Measurements from ENCODE around the gene CROCC2. TPM values are rescaled to one million over a fixed set of nuclear protein-coding genes. Genes with fewer than 3 reads are reported as not detected.

CROCC2 gene
- total RNA-seq, 2 donors from 2014 or later: not detected

DNA sequence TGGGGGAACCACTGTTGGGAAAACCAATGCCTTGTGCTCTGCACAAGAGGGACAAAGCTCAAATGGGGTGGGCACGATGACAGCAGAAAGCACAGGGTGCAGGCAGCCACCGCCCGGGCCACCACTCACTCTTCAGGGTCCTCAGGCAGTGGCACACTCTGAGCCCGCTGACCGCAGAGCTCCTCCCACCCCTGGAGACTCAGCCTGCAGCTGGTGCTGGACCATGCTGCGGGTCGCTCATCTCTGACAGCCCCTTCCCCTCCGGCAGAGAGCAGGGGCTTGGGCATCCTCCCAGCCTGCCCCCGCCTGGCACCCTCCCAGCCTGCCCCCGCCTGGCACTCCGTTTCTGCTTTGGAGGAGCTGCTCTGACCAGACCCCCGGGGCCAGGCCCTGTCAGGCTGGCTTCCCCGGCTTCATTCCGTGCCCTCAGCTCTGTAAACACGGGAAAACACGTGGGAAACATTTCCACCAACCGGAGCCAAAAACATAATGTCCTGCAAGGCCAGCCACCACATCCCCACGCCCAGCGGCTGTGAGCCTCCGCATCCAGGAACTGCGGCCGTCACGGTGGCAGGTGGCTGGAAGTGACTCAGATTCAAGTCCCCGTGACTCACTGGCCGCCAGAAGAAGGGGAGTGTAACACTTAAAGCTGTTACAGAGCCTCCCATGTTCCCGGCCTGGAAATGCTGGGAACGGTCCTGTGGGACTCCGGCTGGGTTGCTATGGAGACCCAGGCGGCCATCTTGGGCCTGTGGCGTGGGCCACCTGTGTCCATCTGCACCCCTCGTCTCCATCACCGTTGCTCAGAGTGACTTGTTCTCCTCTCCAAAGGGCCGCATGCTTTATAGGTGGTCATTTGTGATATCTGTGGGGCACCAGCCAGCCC, 85.5 kb downstream of the CROCC2 start:
- Mint-ChIP-seq H3K36me3 (no peaks in the 10 kb centered on the region), H3K4me1 (ENCODE audit: low read depth in 2 of 2) (no peaks in the 10 kb centered on the region), H3K4me3 (no peak overlapping the region), H3K9me3 (no peaks in the 10 kb centered on the region), H3K27me3 (no peaks in the 10 kb centered on the region), H3K27ac (no peak overlapping the region)
- ATAC-seq (no peak), DNase-seq (ENCODE audit: low spot score) (peak; percentile 57)

DNA sequence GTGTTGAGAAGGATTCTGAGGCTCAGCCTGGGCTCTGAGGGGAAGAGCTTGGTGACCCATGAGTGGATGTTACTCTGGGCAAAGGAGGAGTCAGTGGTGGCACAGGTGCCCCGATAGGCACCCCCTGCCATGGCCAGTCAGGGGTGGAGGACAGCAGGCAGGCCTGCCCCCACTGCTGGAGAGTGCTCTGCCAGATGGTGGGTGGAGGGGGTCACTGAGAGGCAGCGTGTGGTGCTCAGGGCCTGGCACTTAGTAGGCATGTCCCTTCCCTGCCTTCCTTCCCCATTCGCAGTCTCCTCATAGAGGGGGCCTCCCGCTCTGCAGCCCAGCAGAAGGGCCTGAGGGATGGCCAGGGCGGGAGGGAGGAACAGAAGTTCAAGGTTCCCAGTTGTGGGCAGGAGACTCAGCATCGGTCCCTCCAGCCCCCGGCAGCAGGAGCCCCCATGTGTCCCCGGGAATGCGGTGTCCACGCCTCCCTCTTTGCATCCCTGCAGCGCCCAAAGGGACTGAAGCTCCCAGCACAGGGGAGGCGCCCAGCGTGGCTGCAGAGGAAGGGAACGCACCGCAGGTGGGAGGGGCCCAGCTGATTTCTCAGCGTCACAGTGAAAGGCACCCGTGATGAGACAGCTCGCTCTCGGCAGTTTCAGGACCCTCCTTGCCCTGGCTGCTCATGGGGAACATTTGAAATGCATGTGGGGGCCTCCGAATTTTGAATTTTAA, 86.6 kb downstream of the CROCC2 start:
- ATAC-seq (no peak), DNase-seq (ENCODE audit: low spot score) (peak; percentile 49)
- no peaks in the 10 kb centered on the region for H3K36me3 Mint-ChIP-seq
- peaks cover 0 to 3% of the 10 kb centered on the region in 2 donors for H3K27me3 Mint-ChIP-seq
- no peak overlapping the region for H3K27ac Mint-ChIP-seq
- H3K4me1 Mint-ChIP-seq (ENCODE audit: low read depth in 2 of 2): no peaks in the 10 kb centered on the region
- H3K9me3 Mint-ChIP-seq: no peaks in the 10 kb centered on the region
- H3K4me3 Mint-ChIP-seq: no peak overlapping the region

DNA sequence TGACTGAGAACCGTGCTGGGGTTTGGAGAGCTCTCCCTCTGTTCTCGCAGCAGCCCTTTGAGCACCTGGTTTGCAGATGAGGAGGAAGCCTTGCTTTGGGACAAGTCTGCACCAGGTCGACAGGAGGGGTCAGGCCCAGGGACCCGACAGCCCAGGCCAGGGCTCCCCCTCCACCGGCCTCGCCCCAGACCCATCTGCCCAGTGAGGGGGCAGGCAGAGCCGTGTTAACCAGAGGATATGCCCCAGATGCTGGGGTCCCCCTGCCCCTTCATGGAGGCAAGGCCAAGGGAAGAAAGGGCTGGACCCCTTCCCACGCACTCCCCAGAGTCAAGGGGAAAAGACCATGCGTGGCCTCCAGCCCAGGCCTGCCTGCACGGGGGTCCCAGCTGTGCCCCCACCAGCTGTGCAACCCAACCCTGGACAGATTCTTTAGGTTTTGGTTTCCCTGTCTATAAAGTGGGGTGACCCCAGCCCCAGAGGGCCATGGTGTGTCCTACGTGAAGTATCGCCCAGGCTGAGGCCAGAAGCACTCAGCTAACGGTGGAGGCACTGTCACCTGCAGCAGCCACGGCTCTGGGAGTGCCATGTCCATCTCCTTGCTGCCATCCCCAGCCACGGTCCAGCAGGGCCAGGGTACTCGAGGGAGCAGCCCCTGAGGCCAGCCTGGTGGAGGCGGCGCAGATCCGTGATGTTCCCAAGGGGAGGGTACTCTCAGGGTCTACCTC, 87.5 kb downstream of the CROCC2 start:
- H3K27ac Mint-ChIP-seq: no peak overlapping the region
- H3K9me3 Mint-ChIP-seq: no peaks in the 10 kb centered on the region
- H3K4me1 Mint-ChIP-seq (ENCODE audit: low read depth in 2 of 2): no peaks in the 10 kb centered on the region
- no peaks in the 10 kb centered on the region for H3K36me3 Mint-ChIP-seq
- no peak for ATAC-seq
- H3K27me3 Mint-ChIP-seq: peaks cover 0 to 3% of the 10 kb centered on the region in 2 donors
- H3K4me3 Mint-ChIP-seq: no peak overlapping the region
- DNase-seq (ENCODE audit: low spot score): peak; percentile 46

DNA sequence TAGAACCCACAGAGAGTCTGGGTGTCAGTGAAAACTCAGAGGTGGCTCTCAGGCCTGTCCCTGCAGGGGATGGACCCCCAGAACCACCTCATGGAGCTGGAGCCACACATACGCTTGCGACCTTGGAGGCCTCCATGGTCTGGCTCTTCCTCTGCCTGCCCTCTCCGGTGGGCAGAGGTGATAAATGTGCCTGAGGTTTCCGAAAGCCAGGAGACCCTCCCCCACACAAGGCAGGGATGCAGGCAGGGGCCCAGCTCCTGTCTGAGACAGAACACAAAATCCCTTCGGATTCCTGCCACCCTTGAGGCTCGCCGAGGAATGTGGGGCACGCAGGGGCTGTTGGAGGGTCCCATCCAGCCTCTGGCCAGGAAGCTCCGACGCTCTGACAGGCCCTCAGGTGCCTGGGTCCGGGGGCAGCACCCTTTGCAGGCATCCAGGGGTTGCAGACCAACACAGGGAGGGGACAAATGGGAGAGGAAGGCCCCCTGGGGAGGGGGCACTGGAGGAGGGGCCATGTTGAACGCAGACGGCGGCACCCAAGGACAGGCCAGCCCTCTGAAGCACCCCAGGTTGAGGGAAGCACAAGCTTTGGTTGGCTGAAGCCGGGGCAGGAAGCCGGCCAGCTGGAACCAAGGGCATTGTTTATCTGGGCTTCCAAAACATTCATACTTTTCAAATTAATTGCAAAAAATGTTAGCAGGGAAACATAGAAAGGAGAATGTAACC, 88.2 kb downstream of the CROCC2 start:
- ATAC-seq (no peak), DNase-seq (ENCODE audit: low spot score) (peak; percentile 53)
- no peak overlapping the region for H3K27ac Mint-ChIP-seq
- H3K27me3 Mint-ChIP-seq: peaks cover 0 to 3% of the 10 kb centered on the region in 2 donors
- H3K36me3 Mint-ChIP-seq: no peaks in the 10 kb centered on the region
- H3K4me1 Mint-ChIP-seq (ENCODE audit: low read depth in 2 of 2): no peaks in the 10 kb centered on the region
- no peaks in the 10 kb centered on the region for H3K9me3 Mint-ChIP-seq
- H3K4me3 Mint-ChIP-seq: no peak overlapping the region

DNA sequence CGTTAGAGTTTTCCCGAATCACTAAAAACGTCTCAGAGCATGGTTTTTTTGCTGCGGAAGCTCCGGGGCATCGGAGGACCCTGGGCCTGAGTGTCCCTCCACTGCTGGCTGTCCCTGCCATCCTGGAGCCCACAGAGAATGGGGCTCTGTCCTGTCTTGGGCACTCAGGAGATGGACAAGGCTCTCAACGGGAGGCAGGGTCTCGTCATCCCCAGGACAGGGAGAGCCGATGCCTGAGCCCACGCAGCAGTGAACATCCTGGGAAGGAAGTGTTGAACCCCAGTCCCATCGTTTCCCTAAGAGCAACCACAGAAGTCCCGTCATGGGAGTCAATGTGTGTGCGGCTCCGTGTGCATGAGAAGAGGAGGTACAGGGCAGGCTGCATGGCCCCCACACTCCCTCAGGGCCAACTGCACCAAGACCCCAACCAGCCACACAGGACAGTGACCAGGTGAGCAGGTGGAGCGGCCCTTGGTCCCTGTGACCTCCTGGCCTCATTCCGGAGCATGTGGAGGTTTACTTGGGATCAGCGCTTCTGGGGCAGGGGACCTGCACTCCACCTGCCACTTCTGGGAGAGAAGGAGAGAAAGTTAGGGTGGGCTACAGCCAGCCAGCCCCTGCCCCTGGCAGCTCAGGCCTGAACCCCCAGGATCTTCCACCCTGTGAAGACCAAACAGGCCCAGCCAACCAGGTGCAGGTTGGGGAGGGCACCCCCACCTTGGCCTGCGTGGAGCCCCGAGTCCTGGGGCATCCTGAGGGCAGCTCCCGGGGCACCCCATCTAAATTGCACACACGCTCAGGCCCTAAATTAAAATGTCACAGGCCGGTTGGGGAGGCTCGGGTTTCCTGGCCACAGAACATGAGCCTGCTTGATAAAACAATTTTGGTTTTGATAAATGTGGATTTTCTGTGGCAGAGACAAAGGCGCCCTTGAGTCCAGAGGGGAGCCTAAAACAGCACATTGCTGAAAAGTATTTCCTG, 89.2 kb downstream of the CROCC2 start:
- no peak for ATAC-seq
- Mint-ChIP-seq H3K27ac (no peak overlapping the region), H3K27me3 (peaks cover 9 to 11% of the 10 kb centered on the region in 2 donors), H3K4me1 (ENCODE audit: low read depth in 2 of 2) (peaks cover 0 to 6% of the 10 kb centered on the region in 2 donors), H3K4me3 (no peak overlapping the region), H3K36me3 (no peaks in the 10 kb centered on the region), H3K9me3 (no peaks in the 10 kb centered on the region)
- peak; percentile 25 for DNase-seq (ENCODE audit: low spot score)

DNA sequence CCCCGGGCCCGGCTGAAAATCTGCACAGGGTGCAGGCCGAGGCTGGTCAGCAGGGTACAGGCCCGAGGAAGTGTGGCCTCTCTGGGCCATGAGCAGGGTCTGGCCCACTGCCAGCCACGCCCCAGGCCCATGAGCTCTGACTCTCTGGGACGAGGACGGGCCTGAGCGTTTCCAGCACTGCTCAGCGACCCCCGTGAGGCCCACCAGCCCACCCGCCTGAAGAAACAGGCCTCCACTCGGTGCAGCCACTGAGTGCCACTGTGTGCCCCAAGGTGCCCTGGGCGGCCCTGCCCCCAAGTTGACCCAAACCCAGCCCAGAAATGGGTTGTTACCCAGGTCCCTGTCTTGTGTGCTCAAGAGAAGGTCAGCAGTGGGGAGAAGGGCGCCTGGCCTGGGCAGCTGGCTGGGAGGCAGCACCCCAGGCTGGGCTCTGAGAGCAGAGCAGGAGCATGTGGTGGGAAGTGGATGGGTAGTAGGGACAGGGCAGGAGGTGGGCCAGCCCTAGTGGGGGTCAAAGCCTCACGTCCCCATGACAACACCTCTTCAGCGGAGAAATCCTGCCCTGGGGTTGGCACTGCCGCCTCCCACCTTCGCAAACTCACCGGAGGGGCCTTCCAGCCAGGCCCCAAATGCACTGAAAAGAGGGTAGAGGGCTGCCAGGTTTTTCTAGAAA, 90.2 kb downstream of the CROCC2 start:
- Mint-ChIP-seq H3K36me3 (no peaks in the 10 kb centered on the region), H3K4me3 (no peak overlapping the region), H3K27me3 (peaks cover 11 to 16% of the 10 kb centered on the region in 2 donors), H3K27ac (no peak overlapping the region), H3K9me3 (no peaks in the 10 kb centered on the region), H3K4me1 (ENCODE audit: low read depth in 2 of 2) (peaks cover 0 to 6% of the 10 kb centered on the region in 2 donors)
- ATAC-seq (no peak), DNase-seq (ENCODE audit: low spot score) (no peak)

DNA sequence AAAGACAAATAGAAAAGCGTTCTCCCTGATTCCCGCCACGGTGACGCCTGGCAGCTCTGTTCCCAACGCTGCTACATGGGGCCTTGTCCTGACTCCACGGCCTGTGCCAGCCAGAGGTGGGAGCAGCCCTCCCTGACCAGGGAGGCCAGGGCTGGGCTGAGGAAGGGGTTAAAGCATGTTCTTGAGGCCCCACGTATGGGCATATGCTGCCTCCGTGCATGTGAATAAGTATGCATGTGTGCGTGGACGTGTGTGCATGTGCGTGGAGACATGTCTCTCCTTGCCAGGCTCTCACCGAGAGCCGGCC, 90.7 kb downstream of the CROCC2 start:
- H3K27me3 Mint-ChIP-seq: peaks cover 11 to 16% of the 10 kb centered on the region in 2 donors
- H3K4me1 Mint-ChIP-seq (ENCODE audit: low read depth in 2 of 2): peaks cover 0 to 6% of the 10 kb centered on the region in 2 donors
- H3K4me3 Mint-ChIP-seq: no peak overlapping the region
- H3K9me3 Mint-ChIP-seq: no peaks in the 10 kb centered on the region
- DNase-seq (ENCODE audit: low spot score): no peak
- no peak overlapping the region for H3K27ac Mint-ChIP-seq
- no peak for ATAC-seq
- H3K36me3 Mint-ChIP-seq: no peaks in the 10 kb centered on the region

DNA sequence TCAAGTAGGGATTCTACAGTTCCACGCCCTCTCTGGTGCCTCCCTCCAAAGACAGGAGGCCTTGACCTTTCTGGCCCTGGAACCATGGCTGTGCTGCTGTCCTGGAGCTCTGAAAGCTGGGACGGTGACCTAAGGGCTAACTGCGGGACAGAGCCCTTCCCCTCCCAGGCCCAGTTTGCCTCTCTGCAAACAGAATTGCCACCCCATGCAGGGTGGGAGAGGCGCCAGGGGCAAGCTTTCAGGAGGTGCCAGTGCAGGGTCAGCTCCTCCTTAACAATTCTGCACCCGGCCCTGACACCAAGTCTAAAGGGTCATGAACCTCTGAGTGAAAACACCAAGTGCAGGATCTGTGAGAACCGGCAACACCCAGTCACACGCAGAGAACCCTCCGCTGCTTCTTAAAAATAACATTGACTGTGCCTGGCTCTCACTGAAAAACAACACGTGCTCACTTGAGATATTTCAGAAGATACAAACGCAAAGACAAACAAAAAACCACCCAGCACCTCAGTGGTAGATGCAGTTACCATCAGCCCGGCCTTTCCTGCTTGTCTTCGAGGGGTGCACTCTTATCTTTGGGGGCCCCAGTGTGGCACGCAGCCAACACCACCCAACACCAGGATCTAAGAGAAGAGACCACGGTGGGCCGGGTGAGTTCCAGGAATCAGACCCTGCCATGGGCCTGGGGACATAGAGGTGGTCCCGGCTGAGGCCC, 91.2 kb downstream of the CROCC2 start:
- Mint-ChIP-seq H3K9me3 (no peaks in the 10 kb centered on the region), H3K36me3 (no peaks in the 10 kb centered on the region), H3K27me3 (peaks cover 11 to 16% of the 10 kb centered on the region in 2 donors), H3K27ac (no peak overlapping the region), H3K4me3 (peak overlapping the region; percentile 55), H3K4me1 (ENCODE audit: low read depth in 2 of 2) (peaks cover 0 to 6% of the 10 kb centered on the region in 2 donors)
- DNase-seq (ENCODE audit: low spot score): no peak
- no peak for ATAC-seq

DNA sequence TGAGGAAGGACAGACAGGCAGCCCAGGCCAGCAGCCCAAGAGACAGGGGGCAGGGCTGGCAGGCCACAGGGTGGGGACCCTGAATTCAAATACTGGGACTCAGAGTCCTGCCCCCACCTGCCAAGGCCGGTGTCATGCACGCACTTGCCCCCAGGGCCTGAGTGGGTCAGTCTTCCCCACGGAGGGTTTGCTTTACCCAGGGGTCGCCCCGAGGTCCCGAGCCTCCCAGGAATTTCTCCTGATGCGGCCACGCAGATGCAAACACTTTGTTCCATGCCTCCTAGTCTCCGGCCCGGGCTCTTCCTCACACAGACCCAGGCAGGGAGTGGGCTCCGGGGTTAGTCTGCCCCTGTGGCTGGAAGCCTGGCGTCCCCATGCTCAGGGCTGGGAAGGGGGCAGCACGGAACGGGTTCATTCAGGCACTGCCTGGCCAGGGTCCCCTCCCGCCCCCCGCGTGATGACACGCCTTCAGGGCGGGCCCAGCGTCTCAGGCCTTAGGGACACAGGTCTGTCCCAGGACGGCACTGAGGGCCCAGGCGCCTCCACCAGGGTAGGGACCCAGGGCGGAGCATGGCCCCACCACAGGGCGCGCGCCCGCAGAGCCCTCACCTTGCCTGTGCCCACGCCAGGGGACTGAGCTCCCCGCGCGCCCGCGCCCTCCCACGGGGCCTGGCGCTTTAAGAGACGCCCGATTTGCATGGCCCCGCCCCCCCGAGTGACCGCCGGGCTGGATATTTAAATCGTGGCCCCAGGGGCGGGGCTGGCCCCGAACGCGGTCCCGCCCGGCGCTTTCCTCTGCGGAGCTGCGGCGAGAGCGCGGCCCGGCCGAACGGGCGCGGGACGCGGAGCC, 91.9 kb downstream of the CROCC2 start, which contains the start of gene SNED1:
Gene SNED1 (plus strand): TSS at position 763 of the 850 bp plus-strand sequence. CDS start 220 bp downstream, outside the sequence.
- Mint-ChIP-seq H3K9me3 (no peaks in the 10 kb centered on the region), H3K27ac (no peak within 1 kb of the TSS), H3K4me1 (ENCODE audit: low read depth in 2 of 2) (peaks cover 0 to 6% of the 10 kb centered on the region in 2 donors), H3K36me3 (no peaks in the 10 kb centered on the region), H3K27me3 (peaks cover 11 to 16% of the 10 kb centered on the region in 2 donors), H3K4me3 (peak within 1 kb of the TSS; percentile 55)
- ATAC-seq (peak; percentile 82 to 95), DNase-seq (ENCODE audit: low spot score) (peak; percentile 86)

DNA sequence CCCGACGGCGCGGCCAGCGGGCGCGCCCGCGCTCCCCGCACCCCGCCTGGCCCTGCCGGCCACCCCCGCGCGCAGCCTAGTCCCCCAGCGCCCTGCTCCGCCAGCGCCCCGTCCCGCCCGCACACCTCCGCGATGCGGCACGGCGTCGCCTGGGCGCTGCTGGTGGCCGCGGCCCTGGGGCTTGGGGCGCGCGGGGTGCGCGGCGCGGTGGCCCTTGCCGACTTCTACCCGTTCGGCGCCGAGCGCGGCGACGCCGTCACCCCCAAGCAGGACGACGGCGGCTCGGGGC, 92.5 kb downstream of the CROCC2 start:
- Mint-ChIP-seq H3K27me3 (peaks cover 11 to 16% of the 10 kb centered on the region in 2 donors), H3K4me3 (no peak overlapping the region), H3K9me3 (no peaks in the 10 kb centered on the region), H3K27ac (no peak overlapping the region), H3K36me3 (no peaks in the 10 kb centered on the region), H3K4me1 (ENCODE audit: low read depth in 2 of 2) (peaks cover 0 to 6% of the 10 kb centered on the region in 2 donors)
- DNase-seq (ENCODE audit: low spot score) (no peak), ATAC-seq (no peak)
